Midbrain (tissue), 1 donor: ENCODE data around the gene CCNJL.
"Not testable (repeated sequence)": the region's sequence is repeated elsewhere in the genome, so short reads cannot be mapped to it uniquely, and the experiment has no call there.

Experiments used
- DNase-seq: peaks from one replicate; lab custom pipeline; 2025; lab: John Stamatoyannopoulos, UW

The CCNJL gene

GRCh38 chr5:160262151-160263074, 50.0 kb downstream of the CCNJL start:
- DNase-seq, result no peak

DNA sequence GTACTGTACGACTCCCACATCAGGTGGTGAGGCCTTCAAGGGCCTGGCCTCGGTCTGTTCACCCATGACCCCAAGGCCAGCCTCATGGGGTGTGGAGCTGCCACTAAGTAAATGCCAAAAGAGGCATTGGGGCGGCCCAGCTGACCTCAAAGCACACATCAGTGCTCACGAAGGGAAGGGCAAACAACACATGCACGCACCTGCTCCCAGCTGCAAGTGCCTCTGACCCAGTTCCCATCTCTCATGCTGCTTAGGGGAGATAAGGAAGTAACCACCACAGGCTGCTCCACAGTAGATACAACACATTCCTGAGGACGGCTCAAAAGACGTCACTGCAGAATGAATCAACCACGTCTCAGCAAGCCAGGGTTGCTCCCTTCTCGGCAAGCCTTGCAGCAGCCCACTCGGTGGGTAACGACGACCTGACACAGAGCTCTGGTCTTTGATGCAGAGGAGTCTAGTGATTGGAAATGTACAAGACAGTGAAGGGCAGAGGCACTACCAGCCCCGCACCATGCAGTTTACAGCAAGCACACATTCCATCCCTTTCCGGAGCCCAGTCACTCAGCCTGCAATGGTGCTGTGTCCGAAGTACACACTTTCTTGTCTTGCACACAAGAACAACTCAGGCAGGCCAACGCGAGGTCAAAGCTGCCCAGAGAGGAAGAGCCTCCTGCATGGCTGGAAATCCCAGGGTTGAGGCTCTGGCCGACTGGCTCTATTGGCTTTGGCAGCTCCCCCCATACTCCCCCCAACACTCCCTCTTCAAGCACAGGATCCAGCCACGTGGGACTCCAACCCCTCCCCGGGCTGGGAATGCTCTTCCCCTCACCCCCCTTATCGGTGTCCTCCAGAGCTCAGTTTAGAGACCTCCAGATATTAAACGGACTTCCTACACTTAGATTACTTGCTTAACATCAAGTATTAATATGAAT, 51.2 kb downstream of the CCNJL start:
- DNase-seq, result no peak

GRCh38 chr5:160260006-160260775, 52.2 kb downstream of the CCNJL start:
- no peak for DNase-seq

- no peak for DNase-seq
Measured at GRCh38 chr5:160259341-160259740, 53.0 kb downstream of the CCNJL start.

DNA sequence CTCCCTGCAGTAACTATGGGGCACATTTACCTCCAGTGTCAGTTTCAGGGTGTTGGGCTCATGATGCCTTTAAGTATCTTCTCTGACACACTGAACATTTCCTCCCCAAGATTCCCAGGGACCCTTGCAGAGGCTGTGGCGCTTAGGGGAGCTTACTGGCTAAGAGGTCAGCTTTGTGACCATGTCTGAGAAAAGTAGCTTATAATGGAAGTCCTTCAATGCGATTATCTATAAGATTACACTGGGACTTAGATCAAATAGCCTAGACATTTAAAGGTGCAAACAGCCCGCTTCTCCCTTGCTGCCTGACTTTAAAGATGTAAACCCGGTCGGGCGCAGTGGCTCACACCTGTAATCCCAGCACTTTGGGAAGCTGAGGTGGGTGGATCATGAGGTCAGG, 57.7 kb downstream of the CCNJL start:
- DNase-seq, result no peak

GRCh38 chr5:160253441-160253840, 58.9 kb downstream of the CCNJL start:
- DNase-seq, result no peak

DNA sequence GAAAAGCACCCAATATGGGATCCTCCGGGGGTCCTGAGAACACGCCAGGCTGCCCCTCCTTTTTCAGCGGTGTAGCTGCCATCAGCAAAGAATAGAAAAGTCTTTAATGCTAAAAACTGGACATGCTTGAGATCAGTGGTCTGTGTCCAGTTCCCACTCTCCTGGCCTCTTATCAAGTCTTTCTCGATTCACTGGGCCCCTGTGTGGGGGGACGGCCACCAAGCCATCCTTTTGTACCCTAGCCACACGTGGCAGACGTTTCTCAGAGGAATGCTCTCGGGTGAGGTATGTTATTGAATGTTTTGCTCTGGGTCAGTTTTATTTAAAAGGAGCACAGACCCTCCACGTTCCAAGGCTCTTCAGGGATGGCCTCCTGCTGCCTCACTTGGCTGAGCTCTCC, 59.4 kb downstream of the CCNJL start:
- DNase-seq, result no peak

- no peak for DNase-seq
Measured at GRCh38 chr5:160251406-160252155, 60.8 kb downstream of the CCNJL start.

GRCh38 chr5:160250826-160251225, 61.5 kb downstream of the CCNJL start:
- DNase-seq, result no peak

DNA sequence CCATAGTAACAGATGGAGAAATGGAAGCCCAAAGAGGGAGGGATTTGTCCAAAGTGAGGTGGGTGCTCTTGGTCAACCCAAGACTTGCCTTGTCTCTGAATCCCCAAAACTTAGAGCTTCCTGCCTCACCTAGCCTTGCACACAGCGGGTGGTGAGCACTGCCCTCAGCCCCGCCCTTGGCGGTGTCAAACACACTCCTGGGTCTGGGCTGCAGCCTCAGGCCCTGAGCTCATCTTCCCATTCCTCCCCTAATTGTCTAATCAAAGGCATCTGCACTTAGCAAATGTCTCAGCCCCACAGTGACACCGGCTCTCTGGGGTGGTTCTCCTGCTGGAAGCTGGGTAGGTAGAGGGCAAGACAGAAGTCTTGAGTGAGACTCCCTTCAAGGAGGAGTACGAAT, 62.1 kb downstream of the CCNJL start:
- no peak for DNase-seq

- DNase-seq, result not testable (repeated sequence)
Measured at GRCh38 chr5:160249570-160249969, 62.8 kb downstream of the CCNJL start.

- DNase-seq, result no peak
Measured at GRCh38 chr5:160245506-160246086, 66.8 kb downstream of the CCNJL start.

DNA sequence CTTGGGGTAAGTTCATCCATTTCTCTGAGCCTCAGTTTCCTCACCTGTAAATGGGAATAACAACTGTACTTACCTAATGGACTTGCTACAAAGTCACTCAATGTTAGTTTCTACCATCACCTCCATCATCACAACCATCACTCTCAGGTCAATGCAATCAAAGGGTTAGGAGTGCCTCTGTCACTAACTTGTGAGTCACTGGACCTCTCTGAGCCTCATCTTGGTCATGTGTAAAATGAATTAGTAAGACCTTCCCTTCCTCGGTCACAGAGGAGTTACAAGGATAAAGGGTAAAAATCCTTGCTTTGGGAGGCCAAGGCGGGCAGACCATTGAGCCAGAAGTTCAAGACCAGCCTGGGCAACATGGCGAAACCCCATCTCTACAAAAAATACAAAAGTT, 70.2 kb downstream of the CCNJL start:
- no peak for DNase-seq

DNA sequence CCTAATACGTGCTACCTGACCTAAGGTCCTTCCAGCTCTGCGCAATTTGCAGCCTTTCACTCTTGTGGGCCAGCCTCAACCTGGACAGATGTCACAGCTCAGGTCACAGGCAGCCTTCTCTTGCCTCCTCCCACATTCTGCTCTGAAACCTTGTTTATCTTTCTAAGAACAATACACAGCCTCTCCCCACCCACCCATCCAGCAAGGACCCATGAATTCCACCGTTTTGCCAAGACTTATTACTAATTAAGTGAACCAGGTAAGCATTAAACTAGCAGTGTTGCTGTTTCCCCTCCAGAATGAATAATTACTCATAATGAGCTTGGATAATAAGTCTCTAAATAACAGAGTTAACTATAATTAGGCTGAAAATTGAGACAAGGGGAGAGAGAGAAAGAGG, 72.0 kb downstream of the CCNJL start:
- no peak for DNase-seq

GRCh38 chr5:160237571-160238093, 74.7 kb downstream of the CCNJL start:
- DNase-seq, result no peak

- no peak for DNase-seq
Measured at GRCh38 chr5:160235731-160236130, 76.6 kb downstream of the CCNJL start.

- DNase-seq, result no peak
Measured at GRCh38 chr5:160233215-160233614, 79.1 kb downstream of the CCNJL start.

DNA sequence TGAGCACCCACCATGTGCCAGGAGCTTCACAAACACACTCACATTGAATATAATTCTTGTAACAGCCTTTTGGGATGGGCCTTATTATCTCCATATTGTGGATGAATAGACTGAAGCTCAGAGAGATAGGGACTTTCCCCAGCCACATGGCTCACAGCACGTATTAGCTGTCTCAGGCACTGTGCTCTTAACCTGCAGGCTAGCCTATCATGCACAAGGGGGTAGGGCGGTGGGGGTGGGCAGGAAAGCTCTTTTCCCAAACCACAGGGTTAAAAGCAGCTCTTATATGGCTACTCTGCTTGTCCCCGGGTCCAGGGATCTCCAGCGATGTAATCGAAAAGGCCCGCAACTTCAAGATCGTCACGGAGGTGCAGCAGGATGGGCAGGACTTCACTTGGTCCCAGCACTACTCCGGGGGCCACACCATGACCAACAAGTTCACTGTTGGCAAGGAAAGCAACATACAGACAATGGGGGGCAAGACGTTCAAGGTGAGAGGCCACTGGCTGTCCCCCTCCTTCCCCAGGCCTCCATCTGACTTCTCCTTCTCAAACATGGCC, 80.5 kb downstream of the CCNJL start:
- no peak for DNase-seq

- DNase-seq, result no peak
Measured at GRCh38 chr5:160230686-160231527, 81.5 kb downstream of the CCNJL start.
